ENCODE results near the gene ROR1.

ROR1 gene

DNA sequence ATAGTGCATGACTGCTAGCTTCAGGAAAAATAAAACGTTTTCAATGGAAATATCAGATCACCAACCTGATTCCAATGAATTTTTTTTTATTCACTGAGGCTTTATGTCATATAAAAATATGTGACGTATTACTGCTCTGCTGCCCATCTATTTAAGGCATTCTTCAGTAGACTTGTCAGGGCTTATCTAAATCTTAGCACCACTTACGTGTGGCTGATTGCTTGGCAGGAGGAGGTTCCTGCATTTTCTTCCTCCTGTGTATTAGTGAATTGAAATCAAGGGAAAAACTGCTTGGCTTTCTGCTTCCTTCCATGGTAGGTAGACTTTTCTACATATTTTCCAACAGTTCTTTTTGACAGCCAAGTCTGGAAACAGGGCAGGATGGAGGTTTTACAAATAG lies 80.3 kb downstream of the ROR1 start:
- Histone ChIP-seq H3K4me3 (ENCODE audit: low read length) (no peak overlapping the region), H3K9me2 (replicated peaks; ENCODE audit: insufficient read depth, low read length) (no peaks in the 10 kb centered on the region), H4K20me1 (ENCODE audit: insufficient read depth, low read length) (no peaks in the 10 kb centered on the region), H3K36me3 (replicated peaks; ENCODE audit: insufficient read depth, low read length) (no peaks in the 10 kb centered on the region), H3K9me3 (replicated peaks; ENCODE audit: insufficient read depth, low read length) (no peaks in the 10 kb centered on the region), H3K4me2 (ENCODE audit: low read depth, low read length) (no peak overlapping the region), H3K9ac (ENCODE audit: low read length) (no peak overlapping the region), H3K4me1 (ENCODE audit: low read length) (no peaks in the 10 kb centered on the region), H3K27me3 (replicated peaks; ENCODE audit: insufficient read depth, low read length) (no peaks in the 10 kb centered on the region), H3K79me2 (ENCODE audit: low read length) (no peaks in the 10 kb centered on the region), H2AFZ (ENCODE audit: low read length) (no peak overlapping the region), H3F3A (ENCODE audit: insufficient read depth, low read length) (no peaks in the 10 kb centered on the region), H3K27ac (ENCODE audit: low read length) (no peak overlapping the region)
- no peak for DNase-seq
- no peak for TF ChIP-seq EZH2phosphoT487 (IDR thresholded peaks at IDR 0.05; ENCODE audit: low read length)

DNA sequence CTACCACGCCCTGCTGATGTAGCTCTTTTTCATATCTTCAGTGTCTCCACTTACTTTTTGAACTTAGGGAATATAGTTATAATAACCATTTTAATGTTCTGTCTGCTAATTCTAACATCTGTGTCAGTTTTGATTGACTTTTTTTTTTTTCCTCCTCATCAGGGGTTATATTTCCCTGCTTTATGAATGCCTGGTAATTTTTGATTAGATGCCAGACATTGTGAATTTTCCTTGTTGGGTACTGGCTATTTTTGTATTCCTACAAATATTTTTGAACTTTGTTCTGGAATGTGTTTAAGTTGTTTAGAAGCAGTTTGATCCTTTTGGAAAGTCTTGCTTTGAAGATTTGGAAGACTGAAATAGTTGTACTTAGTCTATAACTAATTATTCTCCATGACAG lies 82.1 kb downstream of the ROR1 start:
- Histone ChIP-seq H3K4me1 (ENCODE audit: low read length) (no peaks in the 10 kb centered on the region), H3K9me3 (replicated peaks; ENCODE audit: insufficient read depth, low read length) (no peaks in the 10 kb centered on the region), H3K9me2 (replicated peaks; ENCODE audit: insufficient read depth, low read length) (no peaks in the 10 kb centered on the region), H3K27ac (ENCODE audit: low read length) (no peak overlapping the region), H3K4me2 (ENCODE audit: low read depth, low read length) (no peak overlapping the region), H4K20me1 (ENCODE audit: insufficient read depth, low read length) (no peaks in the 10 kb centered on the region), H3F3A (ENCODE audit: insufficient read depth, low read length) (no peaks in the 10 kb centered on the region), H3K36me3 (replicated peaks; ENCODE audit: insufficient read depth, low read length) (no peaks in the 10 kb centered on the region), H3K9ac (ENCODE audit: low read length) (no peak overlapping the region), H3K4me3 (ENCODE audit: low read length) (no peak overlapping the region), H2AFZ (ENCODE audit: low read length) (no peak overlapping the region), H3K27me3 (replicated peaks; ENCODE audit: insufficient read depth, low read length) (no peaks in the 10 kb centered on the region), H3K79me2 (ENCODE audit: low read length) (no peaks in the 10 kb centered on the region)
- TF ChIP-seq EZH2 (optimal IDR thresholded peaks at IDR 0.05; ENCODE audit: low read depth, low read length) (no peak), EZH2phosphoT487 (IDR thresholded peaks at IDR 0.05; ENCODE audit: low read length) (no peak)
- TF ChIP-seq, protein P1, sequence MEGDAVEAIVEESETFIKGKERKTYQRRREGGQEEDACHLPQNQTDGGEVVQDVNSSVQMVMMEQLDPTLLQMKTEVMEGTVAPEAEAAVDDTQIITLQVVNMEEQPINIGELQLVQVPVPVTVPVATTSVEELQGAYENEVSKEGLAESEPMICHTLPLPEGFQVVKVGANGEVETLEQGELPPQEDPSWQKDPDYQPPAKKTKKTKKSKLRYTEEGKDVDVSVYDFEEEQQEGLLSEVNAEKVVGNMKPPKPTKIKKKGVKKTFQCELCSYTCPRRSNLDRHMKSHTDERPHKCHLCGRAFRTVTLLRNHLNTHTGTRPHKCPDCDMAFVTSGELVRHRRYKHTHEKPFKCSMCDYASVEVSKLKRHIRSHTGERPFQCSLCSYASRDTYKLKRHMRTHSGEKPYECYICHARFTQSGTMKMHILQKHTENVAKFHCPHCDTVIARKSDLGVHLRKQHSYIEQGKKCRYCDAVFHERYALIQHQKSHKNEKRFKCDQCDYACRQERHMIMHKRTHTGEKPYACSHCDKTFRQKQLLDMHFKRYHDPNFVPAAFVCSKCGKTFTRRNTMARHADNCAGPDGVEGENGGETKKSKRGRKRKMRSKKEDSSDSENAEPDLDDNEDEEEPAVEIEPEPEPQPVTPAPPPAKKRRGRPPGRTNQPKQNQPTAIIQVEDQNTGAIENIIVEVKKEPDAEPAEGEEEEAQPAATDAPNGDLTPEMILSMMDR (IDR thresholded peaks at IDR 0.05; ENCODE audit: low read length), result no peak
- no peak for DNase-seq

DNA sequence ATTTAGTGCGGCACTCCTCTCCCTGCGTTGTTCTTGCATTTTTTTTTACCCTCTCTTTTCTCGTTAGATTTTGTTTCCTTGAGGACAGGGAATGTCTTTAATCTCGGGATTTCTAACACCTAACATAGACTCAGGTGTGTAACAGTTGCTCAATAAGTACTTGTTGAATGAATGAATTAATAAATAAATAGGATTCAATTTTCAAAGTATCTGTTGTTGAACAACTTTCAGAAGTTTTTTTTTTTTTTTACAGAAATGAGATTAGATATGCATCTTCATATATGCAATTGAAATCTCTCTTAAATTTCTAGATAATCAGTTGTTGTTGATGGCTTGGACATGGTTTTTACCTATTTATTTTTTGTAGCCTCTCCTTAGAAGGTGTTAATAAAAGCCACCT lies 83.1 kb downstream of the ROR1 start:
- Histone ChIP-seq H3K9ac (ENCODE audit: low read length) (no peak overlapping the region), H3K27me3 (replicated peaks; ENCODE audit: insufficient read depth, low read length) (no peaks in the 10 kb centered on the region), H3K36me3 (replicated peaks; ENCODE audit: insufficient read depth, low read length) (no peaks in the 10 kb centered on the region), H3K9me2 (replicated peaks; ENCODE audit: insufficient read depth, low read length) (no peaks in the 10 kb centered on the region), H3F3A (ENCODE audit: insufficient read depth, low read length) (no peaks in the 10 kb centered on the region), H3K4me3 (ENCODE audit: low read length) (no peak overlapping the region), H3K27ac (ENCODE audit: low read length) (no peak overlapping the region), H3K4me1 (ENCODE audit: low read length) (no peaks in the 10 kb centered on the region), H3K79me2 (ENCODE audit: low read length) (no peaks in the 10 kb centered on the region), H2AFZ (ENCODE audit: low read length) (no peak overlapping the region), H4K20me1 (ENCODE audit: insufficient read depth, low read length) (no peaks in the 10 kb centered on the region), H3K4me2 (ENCODE audit: low read depth, low read length) (no peak overlapping the region), H3K9me3 (replicated peaks; ENCODE audit: insufficient read depth, low read length) (no peaks in the 10 kb centered on the region)
- TF ChIP-seq, protein P1 (IDR thresholded peaks at IDR 0.05; ENCODE audit: low read length), result no peak
- TF ChIP-seq EZH2phosphoT487 (IDR thresholded peaks at IDR 0.05; ENCODE audit: low read length) (no peak), EZH2 (optimal IDR thresholded peaks at IDR 0.05; ENCODE audit: low read depth, low read length) (no peak)
- no peak for DNase-seq

DNA sequence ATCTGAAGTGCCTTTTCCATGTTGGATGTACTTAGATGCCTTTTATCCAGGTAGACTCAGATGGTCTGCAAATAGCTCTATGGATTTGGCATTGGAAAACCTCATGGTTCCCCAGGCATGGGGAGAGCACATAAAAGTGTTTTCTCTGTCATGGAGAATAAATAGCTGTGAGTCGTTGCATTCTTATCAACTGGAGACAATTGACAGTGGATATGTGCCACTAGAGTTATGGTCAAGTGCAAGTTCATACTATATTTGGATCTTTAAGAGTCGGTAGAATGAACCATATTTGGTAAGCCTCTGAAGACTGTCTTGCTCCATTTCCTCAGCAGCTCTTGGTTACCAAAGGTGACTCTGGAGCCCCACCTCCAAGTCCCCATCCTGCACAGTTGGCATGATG lies 83.7 kb downstream of the ROR1 start:
- Histone ChIP-seq H3F3A (ENCODE audit: insufficient read depth, low read length) (no peaks in the 10 kb centered on the region), H2AFZ (ENCODE audit: low read length) (no peak overlapping the region), H3K79me2 (ENCODE audit: low read length) (no peaks in the 10 kb centered on the region), H3K4me3 (ENCODE audit: low read length) (no peak overlapping the region), H3K27ac (ENCODE audit: low read length) (no peak overlapping the region), H3K4me1 (ENCODE audit: low read length) (no peaks in the 10 kb centered on the region), H3K36me3 (replicated peaks; ENCODE audit: insufficient read depth, low read length) (no peaks in the 10 kb centered on the region), H3K9me3 (replicated peaks; ENCODE audit: insufficient read depth, low read length) (no peaks in the 10 kb centered on the region), H3K4me2 (ENCODE audit: low read depth, low read length) (no peak overlapping the region), H3K9me2 (replicated peaks; ENCODE audit: insufficient read depth, low read length) (no peaks in the 10 kb centered on the region), H3K9ac (ENCODE audit: low read length) (no peak overlapping the region), H3K27me3 (replicated peaks; ENCODE audit: insufficient read depth, low read length) (no peaks in the 10 kb centered on the region), H4K20me1 (ENCODE audit: insufficient read depth, low read length) (no peaks in the 10 kb centered on the region)
- no peak for DNase-seq
- TF ChIP-seq, protein P1 (IDR thresholded peaks at IDR 0.05; ENCODE audit: low read length), result no peak
- TF ChIP-seq EZH2phosphoT487 (IDR thresholded peaks at IDR 0.05; ENCODE audit: low read length) (no peak), EZH2 (optimal IDR thresholded peaks at IDR 0.05; ENCODE audit: low read depth, low read length) (no peak)
